HCT116 (cell line): Measurements from ENCODE around the gene FEM1B. TPM values are rescaled to one million over a fixed set of nuclear protein-coding genes. Genes with fewer than 3 reads are reported as not detected.

Source experiments
- ATAC-seq: fragments of 200-7000 bp; cut with Tn5 transposase; 2 replicates; pipeline ENCODE4 v1.9.1; 2020; ENCODE audit warnings: mild to moderate bottlenecking, moderate library complexity
- BruUV-seq: library from RNA; stranded (reverse); fragments of 400-500 nt; replicated peaks from 2 replicates; lab custom pipeline; 2021; lab: Mats Ljungman, UMichigan
- CTCF ChIA-PET: fragments of 300-600 bp; sonication (Branson Sonifier 250); formaldehyde crosslinking; loops from one replicate; lab custom pipeline; 2021; ENCODE audit warnings: antibody characterized with exemption; lab: Charles Lee
- POLR2A ChIA-PET: fragments of 300-600, 350-600 bp; sonication (Branson Sonifier 250); formaldehyde crosslinking; loops from one replicate; lab custom pipeline; 2021; ENCODE audit warnings: antibody characterized with exemption; lab: Charles Lee
- RAD21 ChIA-PET, 2 experiments: fragments of 300-600 bp; sonication (Branson Sonifier 250); formaldehyde crosslinking; loops; one replicate each; lab custom pipeline; 2023; ENCODE audit warnings: low total read pairs in 2 of 2; ENCODE audit not compliant: uncharacterized antibody in 2 of 2, unreplicated experiment in 2 of 2, low non-redundant PET in 1 of 2; lab: Charles Lee
- DNase-seq: peaks from one replicate; pipeline ENCODE4 v3.0.0-alpha.2; 2010; ENCODE audit warnings: low read depth, low spot score
- H2AFZ ChIP-seq: fragments of 200-600 bp; shearing (Covaris generic), sonication (generic); 2 replicates; pipeline ENCODE4 v1.6.1; 2017; ENCODE audit warnings: low read depth, mixed run types, mixed read lengths, antibody characterized with exemption, low read length; ENCODE audit not compliant: poor library complexity, severe bottlenecking
- H3K27ac ChIP-seq: 2 replicates; pipeline ENCODE4 v1.5.1; 2012; ENCODE audit warnings: low read depth, low read length
- H3K27me3 ChIP-seq: fragments of 200-600 bp; sonication (generic); 2 replicates; pipeline ENCODE4 v1.6.1; 2016; ENCODE audit warnings: mixed run types, low read length, mixed read lengths; ENCODE audit not compliant: insufficient read depth
- H3K36me3 ChIP-seq, 2 experiments: fragments of 200-500 bp in 1 of 2; fragments of 200-600 bp in 1 of 2; sonication (Bioruptor generic) in 1 of 2; sonication (generic) in 1 of 2; 2 replicates each; pipeline versions ENCODE4 v1.5.1 to v1.6.1; 2014 to 2016; ENCODE audit warnings: low read length in 2 of 2, inconsistent platforms in 1 of 2, mixed read lengths in 1 of 2, mixed run types in 1 of 2; ENCODE audit not compliant: insufficient read depth in 2 of 2, control insufficient read depth in 1 of 2
- H3K4me1 ChIP-seq, 2 experiments: fragments of 200-600 bp in 1 of 2; sonication (generic) in 1 of 2; 2 replicates each; pipeline versions ENCODE4 v1.5.1 to v1.6.1; 2012 to 2017; ENCODE audit warnings: low read length in 2 of 2, inconsistent platforms in 1 of 2, mild to moderate bottlenecking in 1 of 2, mixed read lengths in 1 of 2, mixed run types in 1 of 2, moderate library complexity in 1 of 2; ENCODE audit not compliant: insufficient read depth in 2 of 2, control insufficient read depth in 1 of 2
- H3K4me2 ChIP-seq: fragments of 200-600 bp; sonication (generic); 2 replicates; pipeline ENCODE4 v1.6.1; 2017; ENCODE audit warnings: mixed run types, low read length, mixed read lengths
- H3K4me3 ChIP-seq, 2 experiments: fragments of 200-600 bp in 1 of 2; sonication (generic) in 1 of 2; replicated peaks in 1 of 2; 2 replicates each; pipeline ENCODE4 v1.5.1; 2011 to 2016; ENCODE audit warnings: low read length in 2 of 2, control low read depth in 1 of 2, low read depth in 1 of 2, mild to moderate bottlenecking in 1 of 2, mixed read lengths in 1 of 2, mixed run types in 1 of 2
- H3K79me2 ChIP-seq: fragments of 200-600 bp; sonication (generic); 2 replicates; pipeline ENCODE4 v1.6.1; 2017; ENCODE audit warnings: mild to moderate bottlenecking, mixed run types, low read length, moderate library complexity, mixed read lengths; ENCODE audit not compliant: insufficient read depth
- H3K9ac ChIP-seq: fragments of 200-600 bp; sonication (generic); 2 replicates; pipeline ENCODE4 v1.6.1; 2016; ENCODE audit warnings: low read length, mixed read lengths
- H3K9me2 ChIP-seq: fragments of 200-600 bp; sonication (generic), shearing (Covaris generic); 2 replicates; pipeline ENCODE4 v1.6.1; 2017; ENCODE audit warnings: mixed run types, mild to moderate bottlenecking, moderate library complexity; ENCODE audit not compliant: insufficient read depth
- H3K9me3 ChIP-seq, 2 experiments: fragments of 200-500 bp in 1 of 2; fragments of 200-600 bp in 1 of 2; sonication (Bioruptor generic) in 1 of 2; sonication (generic) in 1 of 2; 2 replicates each; pipeline ENCODE4 v1.6.1; 2014 to 2017; ENCODE audit warnings: low read length in 2 of 2, mixed read lengths in 2 of 2, inconsistent platforms in 1 of 2, low read depth in 1 of 2, mild to moderate bottlenecking in 1 of 2, mixed run types in 1 of 2, moderate library complexity in 1 of 2; ENCODE audit not compliant: control insufficient read depth in 1 of 2, insufficient read depth in 1 of 2
- H4K20me1 ChIP-seq: fragments of 200-600 bp; sonication (generic), shearing (Covaris generic); 2 replicates; pipeline ENCODE4 v1.6.1; 2017; ENCODE audit warnings: mixed run types, mild to moderate bottlenecking, moderate library complexity; ENCODE audit not compliant: insufficient read depth
- CBX3 ChIP-seq: IDR thresholded peaks from 2 replicates; pipeline ENCODE4 v1.6.1; 2012; ENCODE audit warnings: low read depth
- CEBPB ChIP-seq: IDR thresholded peaks from 2 replicates; pipeline ENCODE4 v1.6.1; 2012; ENCODE audit warnings: low read depth
- EGR1 ChIP-seq: IDR thresholded peaks from 2 replicates; pipeline ENCODE4 v1.6.1; 2012; ENCODE audit warnings: low read depth
- EZH2phosphoT487 ChIP-seq: fragments of 200-600 bp; IDR thresholded peaks from 2 replicates; pipeline ENCODE4 v1.6.1; 2018; ENCODE audit warnings: antibody characterized with exemption, borderline replicate concordance
- FOSL1 ChIP-seq: IDR thresholded peaks from 2 replicates; pipeline ENCODE4 v1.6.1; 2012; ENCODE audit warnings: low read depth
- POLR2AphosphoS5 ChIP-seq: IDR thresholded peaks from 2 replicates; pipeline ENCODE4 v1.6.1; 2011; ENCODE audit warnings: mild to moderate bottlenecking, low read depth, low read length, moderate library complexity
- SIN3A ChIP-seq: IDR thresholded peaks from 2 replicates; pipeline ENCODE4 v1.6.1; 2012; ENCODE audit warnings: low read depth
- SP1 ChIP-seq: IDR thresholded peaks from 2 replicates; pipeline ENCODE4 v1.6.1; 2012; ENCODE audit warnings: low read depth
- TCF7L2 ChIP-seq: IDR thresholded peaks from 2 replicates; pipeline ENCODE4 v1.7.0; 2011; ENCODE audit warnings: borderline replicate concordance, inconsistent platforms; ENCODE audit not compliant: insufficient read depth, insufficient read length; ENCODE audit errors: extremely low read depth
- YY1 ChIP-seq: IDR thresholded peaks from 2 replicates; pipeline ENCODE4 v1.6.1; 2011; ENCODE audit warnings: low read length, low read depth, moderate library complexity, mild to moderate bottlenecking; ENCODE audit not compliant: insufficient replicate concordance; ENCODE audit errors: extremely low read depth
- ZFX ChIP-seq: fragments of 450-650 bp; IDR thresholded peaks from 2 replicates; pipeline ENCODE4 v1.6.1; 2017
- ZNF274 ChIP-seq: fragments of 200-500 bp; sonication (Bioruptor generic); IDR thresholded peaks from 2 replicates; pipeline ENCODE4 v1.6.1; 2014; ENCODE audit warnings: mild to moderate bottlenecking, low read depth, low read length, inconsistent platforms
- intact Hi-C: fragments of 100-400 bp; cut with micrococcal nuclease; formaldehyde crosslinking; loops from 2 replicates; pipeline ENCODE4 v1.10.0; 2022
- total RNA-seq: library from RNA; stranded (reverse); gene quantifications from one replicate; pipeline ENCODE4 v1.2.1, GENCODE V29; 2021; ENCODE audit not compliant: unreplicated experiment
- TF ChIP-seq, protein P1 (sequence below): IDR thresholded peaks from 2 replicates; pipeline ENCODE4 v1.6.1; 2012

Gene FEM1B
- total RNA-seq, 1 experiment from 2014 or later: 39.7 TPM

DNA sequence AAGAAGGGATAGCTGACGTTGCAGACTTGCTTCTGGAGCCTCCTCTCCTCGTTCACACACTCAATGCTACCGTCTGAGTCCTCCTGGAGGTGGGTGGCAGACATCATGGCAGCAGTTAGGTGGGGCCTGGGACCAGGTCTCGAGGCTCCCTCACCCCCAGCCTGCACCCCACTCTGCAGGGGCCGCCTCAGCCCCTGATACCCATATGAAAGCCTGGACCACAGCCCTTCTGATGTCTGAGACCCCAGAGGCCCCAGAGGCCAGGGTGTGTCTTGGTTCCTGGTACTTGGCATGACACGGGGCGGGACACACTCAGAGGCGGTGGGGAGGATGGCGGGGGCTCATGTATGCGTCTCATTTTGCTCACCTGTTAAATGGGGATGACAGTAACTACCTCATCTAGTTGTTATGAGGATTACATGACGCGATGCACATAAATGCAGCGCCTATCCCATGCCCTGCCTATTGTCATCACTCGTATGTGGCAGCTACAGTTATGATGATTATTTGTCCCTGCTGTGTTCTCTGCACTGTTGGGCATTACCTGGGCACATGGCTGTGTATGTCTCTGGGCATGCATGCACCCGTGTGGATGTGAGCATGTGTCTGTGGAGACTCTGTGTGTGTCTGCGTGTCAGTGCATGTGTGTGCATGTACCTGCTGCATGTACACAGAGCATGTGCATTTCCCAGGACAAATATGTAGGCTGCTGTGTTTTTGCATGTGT, 39.9 kb downstream of the FEM1B start:
- no peaks in the 10 kb centered on the region for H3K36me3 ChIP-seq
- no peak for DNase-seq
- H3K27ac ChIP-seq: no peak overlapping the region
- ATAC-seq: no peak
- no peaks in the 10 kb centered on the region for H3K9me3 ChIP-seq
- no peaks in the 10 kb centered on the region for H3K4me1 ChIP-seq
- H3K9me2 ChIP-seq: no peaks in the 10 kb centered on the region
- no peak overlapping the region for H3K9ac ChIP-seq
- RAD21 ChIA-PET: no interaction called here
- POLR2A ChIA-PET: interaction anchor here (1.5 kb wide), 1 partner anchor 13 kb away, joined by 3 read pairs; no protein-coding TSS in a partner anchor
- intact Hi-C loops: no loop called here
- CTCF ChIA-PET: interaction anchor here (3.4 kb wide), 1 partner anchor 11 kb away, joined by 17 read pairs; no protein-coding TSS in a partner anchor
- H2AFZ ChIP-seq: no peak overlapping the region
- H4K20me1 ChIP-seq: no peaks in the 10 kb centered on the region
- no peaks in the 10 kb centered on the region for H3K79me2 ChIP-seq
- no peaks in the 10 kb centered on the region for H3K27me3 ChIP-seq
- no peak overlapping the region for H3K4me2 ChIP-seq
- no peak for TF ChIP-seq CEBPB
- TF ChIP-seq, protein P1, sequence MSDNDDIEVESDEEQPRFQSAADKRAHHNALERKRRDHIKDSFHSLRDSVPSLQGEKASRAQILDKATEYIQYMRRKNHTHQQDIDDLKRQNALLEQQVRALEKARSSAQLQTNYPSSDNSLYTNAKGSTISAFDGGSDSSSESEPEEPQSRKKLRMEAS: no peak
- TF ChIP-seq EGR1: no peak
- TF ChIP-seq YY1: no peak
- no peak for TF ChIP-seq CBX3
- no peak for TF ChIP-seq POLR2AphosphoS5
- no TSS peak for BruUV-seq
- no peak overlapping the region for H3K4me3 ChIP-seq

DNA sequence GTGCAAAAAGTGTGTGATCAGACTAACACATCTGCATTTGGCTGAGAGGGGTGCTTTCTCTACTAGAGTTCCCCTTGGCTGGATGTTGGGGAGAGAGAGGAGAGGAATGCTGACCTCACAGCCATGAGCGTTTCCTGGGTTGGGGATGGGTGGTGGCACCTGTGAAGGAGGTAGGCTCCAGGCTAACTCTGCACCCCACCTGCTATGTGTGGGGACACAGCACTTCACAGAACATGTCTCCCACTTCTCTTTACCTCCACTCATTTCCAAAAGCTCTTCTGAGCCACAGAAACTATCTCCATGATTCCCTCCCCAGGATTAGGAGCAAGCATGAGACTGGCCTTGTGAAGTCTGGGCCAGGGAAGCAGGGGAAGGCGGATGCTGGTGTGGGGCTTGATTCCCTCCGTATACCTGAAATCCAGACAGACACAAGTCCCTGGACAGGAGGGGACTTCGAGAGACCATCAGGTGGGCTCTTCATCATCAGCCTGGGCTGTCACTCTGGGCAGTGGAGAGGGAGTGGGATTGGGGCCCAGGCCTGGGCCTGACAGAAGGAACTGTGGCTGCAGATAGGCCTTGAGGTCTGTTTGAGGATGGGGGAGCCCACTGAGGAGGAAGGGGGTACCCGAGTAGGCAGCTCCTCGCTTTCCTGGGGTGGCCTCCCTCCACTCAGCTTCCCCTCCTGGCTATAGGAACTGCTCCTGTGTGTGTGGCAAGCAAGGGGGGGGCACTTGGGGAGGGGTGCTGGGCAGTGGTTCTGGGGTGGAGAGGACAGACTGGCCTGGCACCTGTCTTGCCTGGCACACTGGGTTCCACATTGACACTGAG, 40.7 kb downstream of the FEM1B start:
- no peaks in the 10 kb centered on the region for H3K36me3 ChIP-seq
- H3K4me3 ChIP-seq: no peak overlapping the region
- ChIA-PET POLR2A (interaction anchor here (1.5 kb wide), 1 partner anchor 14 kb away, joined by 3 read pairs; no protein-coding TSS in a partner anchor), RAD21 (no interaction called here), CTCF (no interaction called here)
- H3K4me1 ChIP-seq: no peaks in the 10 kb centered on the region
- H3K9me2 ChIP-seq: no peaks in the 10 kb centered on the region
- H3K79me2 ChIP-seq: no peaks in the 10 kb centered on the region
- no peak overlapping the region for H3K4me2 ChIP-seq
- no peak overlapping the region for H3K27ac ChIP-seq
- intact Hi-C loops: no loop called here
- no peak for TF ChIP-seq FOSL1
- TF ChIP-seq ZNF274: no peak
- TF ChIP-seq EZH2phosphoT487: no peak
- TF ChIP-seq SP1: no peak
- no peak for TF ChIP-seq CBX3
- TF ChIP-seq TCF7L2: no peak
- no peak for TF ChIP-seq YY1
- no peak for TF ChIP-seq SIN3A
- TF ChIP-seq, protein P1: no peak
- no peak for TF ChIP-seq ZFX
- TF ChIP-seq, all 23 proteins: peak for 0
- Histone ChIP-seq H2AFZ (no peak overlapping the region), H4K20me1 (no peaks in the 10 kb centered on the region), H3K9me3 (no peaks in the 10 kb centered on the region), H3K27me3 (no peaks in the 10 kb centered on the region), H3K9ac (no peak overlapping the region)
- no TSS peak for BruUV-seq
- ATAC-seq (no peak), DNase-seq (no peak)
